ENCODE results near the gene ZNF281.

DNA sequence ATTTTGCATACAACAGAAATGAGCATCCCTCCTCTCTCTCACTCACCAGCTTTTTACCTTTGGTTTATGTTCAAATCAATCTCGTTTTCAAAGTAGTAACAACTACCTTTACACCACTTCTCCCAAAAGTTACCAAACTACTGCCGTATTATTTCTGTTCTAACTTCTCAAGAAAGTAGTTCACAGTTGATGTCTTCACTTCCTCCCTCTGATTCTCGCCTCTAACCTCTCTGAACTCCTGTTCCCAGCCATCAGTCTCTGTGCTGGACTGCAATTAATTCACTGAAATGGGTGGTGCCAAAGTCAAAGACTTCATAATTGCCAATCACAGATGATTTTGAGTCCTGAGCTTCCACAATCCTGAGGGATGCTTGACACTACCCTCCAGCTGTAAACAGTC lies 54.0 kb downstream of the ZNF281 start:
- TF ChIP-seq REST (IDR thresholded peaks at IDR 0.05; ENCODE audit: low read depth) (no peak), TCF7L2 (IDR thresholded peaks at IDR 0.05; ENCODE audit: borderline replicate concordance, extremely low read depth, insufficient read depth, insufficient read length) (no peak), MAX (IDR thresholded peaks at IDR 0.05) (no peak), CTCF (IDR thresholded peaks at IDR 0.05 in 2 of 3, conservative IDR thresholded peaks at IDR 0.05 in 1 of 3; ENCODE audit: borderline replicate concordance in 1 of 3, insufficient read depth in 1 of 3, low read depth in 2 of 3, low read length in 2 of 3) (no peak), EGR1 (IDR thresholded peaks at IDR 0.05; ENCODE audit: low read depth) (no peak), POLR2A (IDR thresholded peaks at IDR 0.05; ENCODE audit: borderline replicate concordance, extremely low read depth, insufficient read depth, insufficient read length) (no peak), EZH2 (IDR thresholded peaks at IDR 0.05) (no peak), EZH2phosphoT487 (IDR thresholded peaks at IDR 0.05; ENCODE audit: borderline replicate concordance) (no peak), SP1 (IDR thresholded peaks at IDR 0.05; ENCODE audit: low read depth) (no peak), JUND (IDR thresholded peaks at IDR 0.05) (no peak)
- TF ChIP-seq, protein P1, sequence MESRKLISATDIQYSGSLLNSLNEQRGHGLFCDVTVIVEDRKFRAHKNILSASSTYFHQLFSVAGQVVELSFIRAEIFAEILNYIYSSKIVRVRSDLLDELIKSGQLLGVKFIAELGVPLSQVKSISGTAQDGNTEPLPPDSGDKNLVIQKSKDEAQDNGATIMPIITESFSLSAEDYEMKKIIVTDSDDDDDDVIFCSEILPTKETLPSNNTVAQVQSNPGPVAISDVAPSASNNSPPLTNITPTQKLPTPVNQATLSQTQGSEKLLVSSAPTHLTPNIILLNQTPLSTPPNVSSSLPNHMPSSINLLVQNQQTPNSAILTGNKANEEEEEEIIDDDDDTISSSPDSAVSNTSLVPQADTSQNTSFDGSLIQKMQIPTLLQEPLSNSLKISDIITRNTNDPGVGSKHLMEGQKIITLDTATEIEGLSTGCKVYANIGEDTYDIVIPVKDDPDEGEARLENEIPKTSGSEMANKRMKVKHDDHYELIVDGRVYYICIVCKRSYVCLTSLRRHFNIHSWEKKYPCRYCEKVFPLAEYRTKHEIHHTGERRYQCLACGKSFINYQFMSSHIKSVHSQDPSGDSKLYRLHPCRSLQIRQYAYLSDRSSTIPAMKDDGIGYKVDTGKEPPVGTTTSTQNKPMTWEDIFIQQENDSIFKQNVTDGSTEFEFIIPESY (IDR thresholded peaks at IDR 0.05; ENCODE audit: extremely low read depth, insufficient replicate concordance, low read length): no peak

Data from HCT116 (cell line).